K562 (cell line): ENCODE results near the gene PAPSS2. TPM values are rescaled to one million over a fixed set of nuclear protein-coding genes. Genes with fewer than 3 reads are reported as not detected.

ENCODE experiments used
- BCOR ChIP-seq: fragments of 450-650 bp; IDR thresholded peaks from 2 replicates; pipeline ENCODE4 v1.6.1; 2016
- polyA plus RNA-seq, 8 experiments: library from polyadenylated mRNA; depleted of rRNA in 4 of 8; stranded (reverse) in 5 of 8; unstranded in 3 of 8; fragments of >200 nt; fragmentation: Nextera tagmentation in 2 of 8; fragmentation: Illumina TruSeq in 1 of 8; extraction: Ambion mirVana in 2 of 8; extraction: Trizol in 1 of 8; gene quantifications; 2 replicates each; pipeline versions ENCODE4 v1.2.1 to v1.2.3, GENCODE V29; 2011 to 2014; ENCODE audit warnings: inconsistent platforms in 1 of 8, missing spikeins in 1 of 8
- total RNA-seq, 7 experiments: library from RNA; depleted of rRNA in 6 of 7; stranded (reverse); fragments of >200 nt in 6 of 7; fragmentation: Illumina TruSeq in 2 of 7; extraction: Trizol in 2 of 7; gene quantifications; 2 replicates each; pipeline versions ENCODE4 v1.2.1 to v1.2.3, GENCODE V29; 2011 to 2021; ENCODE audit warnings: low replicate concordance in 1 of 7
- TF ChIP-seq, protein P1 (sequence below), 2 experiments: fragments of 450-650 bp; IDR thresholded peaks; 2 replicates each; pipeline ENCODE4 v1.6.1; 2016; ENCODE audit warnings: mild to moderate bottlenecking in 2 of 2, borderline replicate concordance in 1 of 2, low read depth in 1 of 2, moderate library complexity in 1 of 2
- TF ChIP-seq, protein P2 (sequence below): fragments of 450-650 bp; IDR thresholded peaks from 2 replicates; pipeline ENCODE4 v1.6.1; 2016; ENCODE audit warnings: mild to moderate bottlenecking

The PAPSS2 gene
- total and polyA plus RNA-seq, 9 of the 15 experiments (the other 6 are each of a cell fraction or from before 2014, with no cell fraction given), result 0.01 to 0.29 TPM; not detected in 7

DNA sequence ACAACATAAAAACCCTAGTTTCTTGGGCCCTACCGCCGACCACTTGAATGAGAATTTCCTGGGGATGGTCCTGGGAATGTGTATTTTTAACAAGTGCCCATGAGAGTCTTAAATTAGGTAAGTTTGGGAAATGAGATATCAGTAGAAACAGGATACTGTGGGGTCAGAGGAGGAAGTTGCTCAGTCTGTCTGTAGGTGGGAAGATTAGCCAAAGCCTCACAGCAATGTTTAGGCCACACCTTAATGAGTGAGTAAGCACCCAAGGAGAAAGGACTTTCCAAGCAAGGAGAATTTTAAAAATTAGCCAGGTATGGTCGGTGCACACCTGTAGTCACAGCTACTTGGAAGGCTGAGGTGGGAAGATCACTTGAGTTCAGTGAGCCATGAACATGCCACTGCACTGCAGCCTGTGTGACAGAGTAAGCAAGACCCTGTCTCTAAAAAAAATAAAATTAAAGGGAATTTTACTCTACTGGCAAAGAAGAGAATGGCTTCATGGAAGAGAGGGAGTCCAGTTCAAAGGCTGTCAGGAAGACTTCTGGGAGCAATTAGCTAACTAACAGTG is 31.9 kb downstream of the PAPSS2 start (continued):
- TF ChIP-seq, protein P1, sequence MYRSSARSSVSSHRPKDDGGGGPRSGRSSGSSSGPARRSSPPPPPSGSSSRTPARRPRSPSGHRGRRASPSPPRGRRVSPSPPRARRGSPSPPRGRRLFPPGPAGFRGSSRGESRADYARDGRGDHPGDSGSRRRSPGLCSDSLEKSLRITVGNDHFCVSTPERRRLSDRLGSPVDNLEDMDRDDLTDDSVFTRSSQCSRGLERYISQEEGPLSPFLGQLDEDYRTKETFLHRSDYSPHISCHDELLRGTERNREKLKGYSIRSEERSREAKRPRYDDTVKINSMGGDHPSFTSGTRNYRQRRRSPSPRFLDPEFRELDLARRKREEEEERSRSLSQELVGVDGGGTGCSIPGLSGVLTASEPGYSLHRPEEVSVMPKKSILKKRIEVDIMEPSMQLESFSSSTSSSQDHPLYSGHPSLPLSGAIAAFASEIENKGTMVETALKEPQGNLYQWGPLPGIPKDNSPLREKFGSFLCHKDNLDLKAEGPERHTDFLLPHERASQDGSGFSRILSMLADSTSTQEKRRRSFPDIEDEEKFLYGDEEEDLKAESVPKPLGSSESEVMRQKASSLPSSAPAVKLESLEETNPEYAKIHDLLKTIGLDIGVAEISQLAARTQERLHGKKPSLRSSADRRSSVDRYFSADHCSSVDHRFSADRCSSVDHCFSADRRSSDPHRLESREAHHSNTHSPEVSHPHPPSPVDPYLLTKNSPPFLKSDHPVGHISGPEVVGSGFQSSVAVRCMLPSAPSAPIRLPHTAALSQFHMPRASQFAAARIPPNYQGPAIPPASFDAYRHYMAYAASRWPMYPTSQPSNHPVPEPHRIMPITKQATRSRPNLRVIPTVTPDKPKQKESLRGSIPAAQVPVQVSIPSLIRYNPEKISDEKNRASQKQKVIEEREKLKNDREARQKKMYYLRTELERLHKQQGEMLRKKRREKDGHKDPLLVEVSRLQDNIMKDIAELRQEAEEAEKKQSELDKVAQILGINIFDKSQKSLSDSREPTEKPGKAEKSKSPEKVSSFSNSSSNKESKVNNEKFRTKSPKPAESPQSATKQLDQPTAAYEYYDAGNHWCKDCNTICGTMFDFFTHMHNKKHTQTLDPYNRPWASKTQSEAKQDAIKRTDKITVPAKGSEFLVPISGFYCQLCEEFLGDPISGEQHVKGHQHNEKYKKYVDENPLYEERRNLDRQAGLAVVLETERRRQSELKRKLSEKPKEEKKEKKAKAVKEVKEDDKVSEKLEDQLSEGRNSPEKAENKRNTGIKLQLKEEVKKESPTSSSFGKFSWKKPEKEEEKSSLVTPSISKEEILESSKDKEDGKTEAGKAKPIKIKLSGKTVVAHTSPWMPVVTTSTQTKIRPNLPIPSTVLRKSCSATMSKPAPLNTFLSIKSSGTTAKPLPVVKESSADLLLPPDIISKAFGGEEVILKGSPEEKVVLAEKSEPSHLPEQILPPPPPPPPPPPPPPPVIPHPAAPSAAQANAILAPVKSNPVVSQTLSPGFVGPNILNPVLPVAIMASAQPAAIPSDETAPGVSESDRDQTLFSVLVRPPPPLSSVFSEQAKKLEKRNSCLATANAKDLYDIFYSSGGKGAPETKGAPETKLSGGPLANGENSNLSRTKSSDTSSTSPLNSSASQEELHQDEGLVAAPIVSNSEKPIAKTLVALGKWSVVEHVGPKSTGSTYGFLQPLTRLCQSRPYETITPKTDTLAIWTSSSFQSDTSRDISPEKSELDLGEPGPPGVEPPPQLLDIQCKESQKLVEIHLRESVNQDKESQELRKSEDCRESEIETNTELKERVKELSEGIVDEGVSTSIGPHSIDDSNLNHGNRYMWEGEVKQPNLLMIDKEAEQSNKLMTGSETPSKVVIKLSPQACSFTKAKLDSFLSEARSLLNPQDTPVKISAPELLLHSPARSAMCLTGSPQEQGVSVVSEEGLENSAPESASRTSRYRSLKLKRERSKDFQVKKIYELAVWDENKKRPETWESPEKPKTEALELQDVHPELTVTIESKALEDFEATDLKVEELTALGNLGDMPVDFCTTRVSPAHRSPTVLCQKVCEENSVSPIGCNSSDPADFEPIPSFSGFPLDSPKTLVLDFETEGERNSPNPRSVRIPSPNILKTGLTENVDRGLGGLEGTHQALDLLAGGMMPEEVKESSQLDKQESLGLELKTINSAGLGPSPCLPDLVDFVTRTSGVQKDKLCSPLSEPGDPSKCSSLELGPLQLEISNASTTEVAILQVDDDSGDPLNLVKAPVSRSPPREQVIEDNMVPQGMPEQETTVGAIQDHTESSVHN (IDR thresholded peaks at IDR 0.05; ENCODE audit: borderline replicate concordance in 1 of 2, low read depth in 1 of 2), result no peak
- TF ChIP-seq, protein P2, sequence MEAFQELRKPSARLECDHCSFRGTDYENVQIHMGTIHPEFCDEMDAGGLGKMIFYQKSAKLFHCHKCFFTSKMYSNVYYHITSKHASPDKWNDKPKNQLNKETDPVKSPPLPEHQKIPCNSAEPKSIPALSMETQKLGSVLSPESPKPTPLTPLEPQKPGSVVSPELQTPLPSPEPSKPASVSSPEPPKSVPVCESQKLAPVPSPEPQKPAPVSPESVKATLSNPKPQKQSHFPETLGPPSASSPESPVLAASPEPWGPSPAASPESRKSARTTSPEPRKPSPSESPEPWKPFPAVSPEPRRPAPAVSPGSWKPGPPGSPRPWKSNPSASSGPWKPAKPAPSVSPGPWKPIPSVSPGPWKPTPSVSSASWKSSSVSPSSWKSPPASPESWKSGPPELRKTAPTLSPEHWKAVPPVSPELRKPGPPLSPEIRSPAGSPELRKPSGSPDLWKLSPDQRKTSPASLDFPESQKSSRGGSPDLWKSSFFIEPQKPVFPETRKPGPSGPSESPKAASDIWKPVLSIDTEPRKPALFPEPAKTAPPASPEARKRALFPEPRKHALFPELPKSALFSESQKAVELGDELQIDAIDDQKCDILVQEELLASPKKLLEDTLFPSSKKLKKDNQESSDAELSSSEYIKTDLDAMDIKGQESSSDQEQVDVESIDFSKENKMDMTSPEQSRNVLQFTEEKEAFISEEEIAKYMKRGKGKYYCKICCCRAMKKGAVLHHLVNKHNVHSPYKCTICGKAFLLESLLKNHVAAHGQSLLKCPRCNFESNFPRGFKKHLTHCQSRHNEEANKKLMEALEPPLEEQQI, result no peak
- TF ChIP-seq BCOR, result peak; percentile 44; the same call in 1 of the 2 replicates
